Mesenchymal stem cell (in vitro differentiated cells and primary cell): ENCODE data around the gene B2M.

Experiments
- DNase-seq: peaks from one replicate; pipeline ENCODE4 v3.0.0-alpha.2; 2013
- H2AFZ ChIP-seq: one replicate; pipeline ENCODE4 v1.6.1; 2013; ENCODE audit warnings: low read depth, mild to moderate bottlenecking, control low read depth, inconsistent platforms, low read length, moderate library complexity
- H2AK5ac ChIP-seq: 2 replicates; pipeline ENCODE4 v1.6.1; 2013; ENCODE audit warnings: low read length, moderate library complexity, mild to moderate bottlenecking, inconsistent platforms; ENCODE audit not compliant: severe bottlenecking
- H2BK120ac ChIP-seq: one replicate; pipeline ENCODE4 v1.6.1; 2013; ENCODE audit warnings: low read depth, mild to moderate bottlenecking, inconsistent platforms, low read length, moderate library complexity
- H2BK12ac ChIP-seq, 2 experiments: one replicate each; pipeline ENCODE4 v1.6.1; 2013; ENCODE audit warnings: inconsistent platforms in 2 of 2, low read length in 2 of 2, mild to moderate bottlenecking in 2 of 2, moderate library complexity in 2 of 2, control low read depth in 1 of 2
- H2BK15ac ChIP-seq: one replicate; pipeline ENCODE4 v1.6.1; 2013; ENCODE audit warnings: mild to moderate bottlenecking, low read depth, inconsistent platforms; ENCODE audit not compliant: poor library complexity, severe bottlenecking
- H2BK5ac ChIP-seq: 2 replicates; pipeline ENCODE4 v1.6.1; 2013; ENCODE audit warnings: low read depth, mild to moderate bottlenecking, low read length, control low read depth, inconsistent platforms; ENCODE audit not compliant: poor library complexity, severe bottlenecking
- H3K14ac ChIP-seq, 2 experiments: one replicate each; pipeline ENCODE4 v1.6.1; 2013; ENCODE audit warnings: inconsistent platforms in 2 of 2, low read length in 2 of 2, control low read depth in 1 of 2, mild to moderate bottlenecking in 1 of 2, moderate library complexity in 1 of 2
- H3K18ac ChIP-seq, 2 experiments: one replicate each; pipeline ENCODE4 v1.6.1; 2013; ENCODE audit warnings: inconsistent platforms in 2 of 2, low read length in 2 of 2, control low read depth in 1 of 2, low read depth in 1 of 2, mild to moderate bottlenecking in 1 of 2
- H3K23ac ChIP-seq, 2 experiments: one replicate each; pipeline ENCODE4 v1.6.1; 2013; ENCODE audit warnings: inconsistent platforms in 2 of 2, low read length in 2 of 2, mild to moderate bottlenecking in 2 of 2, moderate library complexity in 2 of 2, control low read depth in 1 of 2
- H3K27ac ChIP-seq: 2 replicates; pipeline ENCODE4 v1.5.1; 2013; ENCODE audit warnings: mild to moderate bottlenecking, moderate library complexity, low read length, control low read depth, inconsistent platforms; ENCODE audit not compliant: poor library complexity, severe bottlenecking
- H3K27me3 ChIP-seq, 2 experiments: 2 replicates each; pipeline versions ENCODE4 v1.6.1 to v1.7.0; 2013; ENCODE audit warnings: low read length in 2 of 2, mild to moderate bottlenecking in 2 of 2, moderate library complexity in 2 of 2, control low read depth in 1 of 2, inconsistent platforms in 1 of 2; ENCODE audit not compliant: control insufficient read depth in 1 of 2, insufficient read depth in 1 of 2
- H3K36me3 ChIP-seq, 2 experiments: 2 replicates each; pipeline versions ENCODE4 v1.6.1 to v1.7.0; 2013; ENCODE audit warnings: low read length in 2 of 2, control low read depth in 1 of 2, inconsistent platforms in 1 of 2, low read depth in 1 of 2, mild to moderate bottlenecking in 1 of 2; ENCODE audit not compliant: insufficient read depth in 2 of 2, control insufficient read depth in 1 of 2
- H3K4ac ChIP-seq, 2 experiments: one replicate each; pipeline ENCODE4 v1.6.1; 2013; ENCODE audit warnings: inconsistent platforms in 2 of 2, low read length in 2 of 2, mild to moderate bottlenecking in 2 of 2, moderate library complexity in 2 of 2, control low read depth in 1 of 2, low read depth in 1 of 2
- H3K4me1 ChIP-seq: 2 replicates; pipeline ENCODE4 v1.6.1; 2013; ENCODE audit warnings: low read depth, low read length, control low read depth; ENCODE audit not compliant: control insufficient read depth, insufficient read depth
- H3K4me2 ChIP-seq: 2 replicates; pipeline ENCODE4 v1.6.1; 2013; ENCODE audit warnings: low read length, mild to moderate bottlenecking, inconsistent platforms; ENCODE audit not compliant: poor library complexity, severe bottlenecking
- H3K4me3 ChIP-seq, 2 experiments: 2 replicates each; pipeline versions ENCODE4 v1.5.1 to v1.7.0; 2013; ENCODE audit warnings: low read length in 2 of 2, mild to moderate bottlenecking in 2 of 2, control low read depth in 1 of 2, low read depth in 1 of 2; ENCODE audit not compliant: insufficient read depth in 1 of 2
- H3K79me1 ChIP-seq: replicated peaks from 2 replicates; pipeline ENCODE4 v1.6.1; 2013; ENCODE audit warnings: mild to moderate bottlenecking, control low read depth, low read length, inconsistent platforms; ENCODE audit not compliant: poor library complexity, severe bottlenecking
- H3K9ac ChIP-seq: 2 replicates; pipeline ENCODE4 v1.7.0; 2013; ENCODE audit warnings: mild to moderate bottlenecking, low read length, moderate library complexity
- H3K9me3 ChIP-seq: 2 replicates; pipeline ENCODE4 v1.7.0; 2013; ENCODE audit warnings: mild to moderate bottlenecking, low read length; ENCODE audit not compliant: control insufficient read depth
- H4K8ac ChIP-seq: one replicate; pipeline ENCODE4 v1.6.1; 2013; ENCODE audit warnings: inconsistent platforms, mild to moderate bottlenecking, low read length, moderate library complexity
- H4K91ac ChIP-seq: one replicate; pipeline ENCODE4 v1.6.1; 2013; ENCODE audit warnings: mild to moderate bottlenecking, low read length, inconsistent platforms
- WGBS: methylation state at CpG from one replicate; pipeline ENCODE4 v1.1.7; 2013; ENCODE audit warnings: mixed read lengths; 5-methylcytosine and 5-hydroxymethylcytosine counted together

B2M gene

GRCh38 chr15:44692659-44693058 is 18.7 kb upstream of the B2M start:
- Histone ChIP-seq H4K8ac (no peak overlapping the region), H4K91ac (no peak overlapping the region), H3K36me3 (no peaks in the 10 kb centered on the region), H2BK120ac (no peak overlapping the region), H3K4ac (no peak overlapping the region), H3K4me3 (no peak overlapping the region), H2AFZ (no peak overlapping the region), H3K4me2 (no peak overlapping the region), H3K27me3 (peaks cover 0 to 25% of the 10 kb centered on the region in 2 experiments), H3K23ac (no peak overlapping the region), H2BK5ac (no peak overlapping the region), H3K18ac (no peak overlapping the region), H3K79me1 (no peaks in the 10 kb centered on the region), H3K14ac (no peak overlapping the region), H2AK5ac (no peak overlapping the region), H2BK15ac (no peak overlapping the region), H3K9ac (no peak overlapping the region), H3K4me1 (no peaks in the 10 kb centered on the region), H3K9me3 (no peaks in the 10 kb centered on the region), H3K27ac (no peak overlapping the region), H2BK12ac (no peak overlapping the region)
- DNase-seq = no peak
- 100% methylated on average over 1 of the region's 1 CpG for WGBS

- no peak overlapping the region for H3K4me3 ChIP-seq
- no peak overlapping the region for H2BK15ac ChIP-seq
- no peaks in the 10 kb centered on the region for H3K36me3 ChIP-seq
- no peaks in the 10 kb centered on the region for H3K9me3 ChIP-seq
- no peaks in the 10 kb centered on the region for H3K4me1 ChIP-seq
- no peak overlapping the region for H2BK120ac ChIP-seq
- no peak overlapping the region for H3K18ac ChIP-seq
- no peak overlapping the region for H2AFZ ChIP-seq
- H3K14ac ChIP-seq = no peak overlapping the region
- no peak overlapping the region for H4K91ac ChIP-seq
- H3K4ac ChIP-seq = no peak overlapping the region
- H4K8ac ChIP-seq = no peak overlapping the region
- H2BK12ac ChIP-seq = no peak overlapping the region
- 87% methylated on average over 4 of the region's 4 CpGs for WGBS
- no peak overlapping the region for H2BK5ac ChIP-seq
- no peak overlapping the region for H3K9ac ChIP-seq
- no peak overlapping the region for H3K23ac ChIP-seq
- no peak overlapping the region for H3K27ac ChIP-seq
- H3K79me1 ChIP-seq = no peaks in the 10 kb centered on the region
- no peak overlapping the region for H2AK5ac ChIP-seq
- H3K4me2 ChIP-seq = no peak overlapping the region
- peaks cover 0 to 26% of the 10 kb centered on the region in 2 experiments for H3K27me3 ChIP-seq
- no peak for DNase-seq
These were observed 16.9 kb upstream of the B2M start for GRCh38 chr15:44694416-44694815.

- H2BK120ac ChIP-seq = no peak overlapping the region
- no peak overlapping the region for H2BK12ac ChIP-seq
- no peak overlapping the region for H3K18ac ChIP-seq
- H3K9ac ChIP-seq = no peak overlapping the region
- no peak for DNase-seq
- H3K27me3 ChIP-seq = peaks cover 0 to 26% of the 10 kb centered on the region in 2 experiments
- no peak overlapping the region for H2BK5ac ChIP-seq
- H3K4me3 ChIP-seq = no peak overlapping the region
- no peaks in the 10 kb centered on the region for H3K4me1 ChIP-seq
- no peak overlapping the region for H3K4me2 ChIP-seq
- H3K14ac ChIP-seq = no peak overlapping the region
- no peak overlapping the region for H2AFZ ChIP-seq
- no peak overlapping the region for H3K23ac ChIP-seq
- WGBS = 97% methylated on average over 3 of the region's 3 CpGs
- no peak overlapping the region for H2BK15ac ChIP-seq
- no peak overlapping the region for H4K8ac ChIP-seq
- H3K9me3 ChIP-seq = no peaks in the 10 kb centered on the region
- no peak overlapping the region for H3K27ac ChIP-seq
- no peak overlapping the region for H3K4ac ChIP-seq
- no peak overlapping the region for H4K91ac ChIP-seq
- no peaks in the 10 kb centered on the region for H3K79me1 ChIP-seq
- H3K36me3 ChIP-seq = no peaks in the 10 kb centered on the region
- H2AK5ac ChIP-seq = no peak overlapping the region
These were observed 16.0 kb upstream of the B2M start for GRCh38 chr15:44695294-44695693.

- Histone ChIP-seq H3K14ac (no peak overlapping the region), H2BK15ac (no peak overlapping the region), H2AFZ (no peak overlapping the region), H3K18ac (no peak overlapping the region), H2BK12ac (no peak overlapping the region), H2BK120ac (no peak overlapping the region), H3K36me3 (no peaks in the 10 kb centered on the region), H3K27me3 (peaks cover 0 to 26% of the 10 kb centered on the region in 2 experiments), H3K9me3 (no peaks in the 10 kb centered on the region), H4K8ac (no peak overlapping the region), H3K4ac (no peak overlapping the region), H3K4me1 (no peaks in the 10 kb centered on the region), H3K9ac (no peak overlapping the region), H3K27ac (no peak overlapping the region), H3K4me2 (no peak overlapping the region), H2AK5ac (no peak overlapping the region), H3K23ac (no peak overlapping the region), H3K4me3 (no peak overlapping the region), H3K79me1 (no peaks in the 10 kb centered on the region), H4K91ac (no peak overlapping the region), H2BK5ac (no peak overlapping the region)
- no peak for DNase-seq
These were observed 14.3 kb upstream of the B2M start for GRCh38 chr15:44697014-44697413.
